Measurements from ENCODE around the gene ANKRD9. TPM values are rescaled to one million over a fixed set of nuclear protein-coding genes. Genes with fewer than 3 reads are reported as not detected.
A peak's percentile ranks its signal among the peaks of the same experiment; 100 is the strongest.

Gene ANKRD9
- total and polyA plus RNA-seq, 2 of the 13 experiments (the other 11 are each of a cell fraction or from before 2014, with no cell fraction given), result 10.0 to 15.0 TPM

DNA sequence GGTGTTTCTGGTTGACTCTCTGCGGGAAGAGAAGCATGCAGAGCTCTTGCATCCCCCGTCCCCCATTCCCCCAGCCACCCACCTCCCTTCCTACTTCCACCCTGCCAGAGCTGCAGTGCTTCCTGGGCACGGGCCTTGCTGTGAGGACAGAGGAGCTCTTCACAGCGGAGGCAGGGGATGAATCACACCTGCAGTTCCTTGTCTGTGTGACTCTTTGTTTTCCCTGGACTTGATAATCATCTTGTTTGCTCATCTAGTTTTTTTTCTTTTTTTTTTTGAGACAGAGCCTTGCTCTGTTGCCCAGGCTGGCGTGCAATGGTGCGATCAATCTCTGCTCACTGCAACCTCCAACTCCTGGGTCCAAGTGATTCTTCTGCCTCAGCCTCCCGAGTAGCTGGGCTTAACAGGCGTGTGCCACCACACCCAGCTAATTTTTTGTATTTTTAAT is 27.8 kb downstream of the ANKRD9 start (continued):
- TF ChIP-seq SRY (CRISPR knock-in tag; IDR thresholded peaks at IDR 0.05) (no peak), ZNF274 (CRISPR knock-in tag; IDR thresholded peaks at IDR 0.05) (no peak), RXRB (CRISPR knock-in tag; IDR thresholded peaks at IDR 0.05; ENCODE audit: borderline replicate concordance) (peak; percentile 35; the same call in 1 of the 2 replicates), FLYWCH1 (CRISPR knock-in tag; IDR thresholded peaks at IDR 0.05) (no peak), FOXA3 (CRISPR knock-in tag; IDR thresholded peaks at IDR 0.05) (peak; percentile 68), ZNF12 (CRISPR knock-in tag; IDR thresholded peaks at IDR 0.05) (no peak), HCFC1 (IDR thresholded peaks at IDR 0.05; ENCODE audit: low read depth, low read length) (no peak), PHF5A (CRISPR knock-in tag; IDR thresholded peaks at IDR 0.05; ENCODE audit: low read depth, unreplicated experiment) (no peak), CREM (IDR thresholded peaks at IDR 0.05) (no peak), CREM (CRISPR knock-in tag; IDR thresholded peaks at IDR 0.05) (no peak), NR2C2 (CRISPR knock-in tag; IDR thresholded peaks at IDR 0.05; ENCODE audit: borderline replicate concordance) (0 out of 2 replicates have a peak, but pooled peaks have one; percentile 26), ZNF34 (CRISPR knock-in tag; IDR thresholded peaks at IDR 0.05; ENCODE audit: borderline replicate concordance) (no peak), ETV6 (CRISPR knock-in tag; conservative IDR thresholded peaks at IDR 0.05) (no peak), ZNF891 (CRISPR knock-in tag; IDR thresholded peaks at IDR 0.05) (no peak), SOX6 (IDR thresholded peaks at IDR 0.05) (no peak), SOX6 (CRISPR knock-in tag; IDR thresholded peaks at IDR 0.05) (peak; percentile 83), CBFB (CRISPR knock-in tag; IDR thresholded peaks at IDR 0.05) (no peak), ZNF367 (CRISPR knock-in tag; IDR thresholded peaks at IDR 0.05; ENCODE audit: borderline replicate concordance) (no peak), U2AF1 (optimal IDR thresholded peaks at IDR 0.05; ENCODE audit: low read depth, low read length) (no peak)
- TF ChIP-seq, protein P1, sequence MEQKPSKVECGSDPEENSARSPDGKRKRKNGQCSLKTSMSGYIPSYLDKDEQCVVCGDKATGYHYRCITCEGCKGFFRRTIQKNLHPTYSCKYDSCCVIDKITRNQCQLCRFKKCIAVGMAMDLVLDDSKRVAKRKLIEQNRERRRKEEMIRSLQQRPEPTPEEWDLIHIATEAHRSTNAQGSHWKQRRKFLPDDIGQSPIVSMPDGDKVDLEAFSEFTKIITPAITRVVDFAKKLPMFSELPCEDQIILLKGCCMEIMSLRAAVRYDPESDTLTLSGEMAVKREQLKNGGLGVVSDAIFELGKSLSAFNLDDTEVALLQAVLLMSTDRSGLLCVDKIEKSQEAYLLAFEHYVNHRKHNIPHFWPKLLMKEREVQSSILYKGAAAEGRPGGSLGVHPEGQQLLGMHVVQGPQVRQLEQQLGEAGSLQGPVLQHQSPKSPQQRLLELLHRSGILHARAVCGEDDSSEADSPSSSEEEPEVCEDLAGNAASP (CRISPR knock-in tag; IDR thresholded peaks at IDR 0.05; ENCODE audit: borderline replicate concordance), result no peak
- TF ChIP-seq, protein P2, sequence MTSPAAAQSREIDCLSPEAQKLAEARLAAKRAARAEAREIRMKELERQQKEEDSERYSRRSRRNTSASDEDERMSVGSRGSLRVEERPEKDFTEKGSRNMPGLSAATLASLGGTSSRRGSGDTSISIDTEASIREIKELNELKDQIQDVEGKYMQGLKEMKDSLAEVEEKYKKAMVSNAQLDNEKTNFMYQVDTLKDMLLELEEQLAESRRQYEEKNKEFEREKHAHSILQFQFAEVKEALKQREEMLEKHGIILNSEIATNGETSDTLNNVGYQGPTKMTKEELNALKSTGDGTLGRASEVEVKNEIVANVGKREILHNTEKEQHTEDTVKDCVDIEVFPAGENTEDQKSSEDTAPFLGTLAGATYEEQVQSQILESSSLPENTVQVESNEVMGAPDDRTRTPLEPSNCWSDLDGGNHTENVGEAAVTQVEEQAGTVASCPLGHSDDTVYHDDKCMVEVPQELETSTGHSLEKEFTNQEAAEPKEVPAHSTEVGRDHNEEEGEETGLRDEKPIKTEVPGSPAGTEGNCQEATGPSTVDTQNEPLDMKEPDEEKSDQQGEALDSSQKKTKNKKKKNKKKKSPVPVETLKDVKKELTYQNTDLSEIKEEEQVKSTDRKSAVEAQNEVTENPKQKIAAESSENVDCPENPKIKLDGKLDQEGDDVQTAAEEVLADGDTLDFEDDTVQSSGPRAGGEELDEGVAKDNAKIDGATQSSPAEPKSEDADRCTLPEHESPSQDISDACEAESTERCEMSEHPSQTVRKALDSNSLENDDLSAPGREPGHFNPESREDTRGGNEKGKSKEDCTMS (CRISPR knock-in tag; conservative IDR thresholded peaks at IDR 0.05), result no peak
- TF ChIP-seq, protein P3, sequence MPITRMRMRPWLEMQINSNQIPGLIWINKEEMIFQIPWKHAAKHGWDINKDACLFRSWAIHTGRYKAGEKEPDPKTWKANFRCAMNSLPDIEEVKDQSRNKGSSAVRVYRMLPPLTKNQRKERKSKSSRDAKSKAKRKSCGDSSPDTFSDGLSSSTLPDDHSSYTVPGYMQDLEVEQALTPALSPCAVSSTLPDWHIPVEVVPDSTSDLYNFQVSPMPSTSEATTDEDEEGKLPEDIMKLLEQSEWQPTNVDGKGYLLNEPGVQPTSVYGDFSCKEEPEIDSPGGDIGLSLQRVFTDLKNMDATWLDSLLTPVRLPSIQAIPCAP (CRISPR knock-in tag; IDR thresholded peaks at IDR 0.05; ENCODE audit: low read depth), result no peak
- TF ChIP-seq, protein P4, sequence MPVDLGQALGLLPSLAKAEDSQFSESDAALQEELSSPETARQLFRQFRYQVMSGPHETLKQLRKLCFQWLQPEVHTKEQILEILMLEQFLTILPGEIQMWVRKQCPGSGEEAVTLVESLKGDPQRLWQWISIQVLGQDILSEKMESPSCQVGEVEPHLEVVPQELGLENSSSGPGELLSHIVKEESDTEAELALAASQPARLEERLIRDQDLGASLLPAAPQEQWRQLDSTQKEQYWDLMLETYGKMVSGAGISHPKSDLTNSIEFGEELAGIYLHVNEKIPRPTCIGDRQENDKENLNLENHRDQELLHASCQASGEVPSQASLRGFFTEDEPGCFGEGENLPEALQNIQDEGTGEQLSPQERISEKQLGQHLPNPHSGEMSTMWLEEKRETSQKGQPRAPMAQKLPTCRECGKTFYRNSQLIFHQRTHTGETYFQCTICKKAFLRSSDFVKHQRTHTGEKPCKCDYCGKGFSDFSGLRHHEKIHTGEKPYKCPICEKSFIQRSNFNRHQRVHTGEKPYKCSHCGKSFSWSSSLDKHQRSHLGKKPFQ (CRISPR knock-in tag; IDR thresholded peaks at IDR 0.05; ENCODE audit: insufficient replicate concordance), result peak; percentile 78
- TF ChIP-seq, protein P5, sequence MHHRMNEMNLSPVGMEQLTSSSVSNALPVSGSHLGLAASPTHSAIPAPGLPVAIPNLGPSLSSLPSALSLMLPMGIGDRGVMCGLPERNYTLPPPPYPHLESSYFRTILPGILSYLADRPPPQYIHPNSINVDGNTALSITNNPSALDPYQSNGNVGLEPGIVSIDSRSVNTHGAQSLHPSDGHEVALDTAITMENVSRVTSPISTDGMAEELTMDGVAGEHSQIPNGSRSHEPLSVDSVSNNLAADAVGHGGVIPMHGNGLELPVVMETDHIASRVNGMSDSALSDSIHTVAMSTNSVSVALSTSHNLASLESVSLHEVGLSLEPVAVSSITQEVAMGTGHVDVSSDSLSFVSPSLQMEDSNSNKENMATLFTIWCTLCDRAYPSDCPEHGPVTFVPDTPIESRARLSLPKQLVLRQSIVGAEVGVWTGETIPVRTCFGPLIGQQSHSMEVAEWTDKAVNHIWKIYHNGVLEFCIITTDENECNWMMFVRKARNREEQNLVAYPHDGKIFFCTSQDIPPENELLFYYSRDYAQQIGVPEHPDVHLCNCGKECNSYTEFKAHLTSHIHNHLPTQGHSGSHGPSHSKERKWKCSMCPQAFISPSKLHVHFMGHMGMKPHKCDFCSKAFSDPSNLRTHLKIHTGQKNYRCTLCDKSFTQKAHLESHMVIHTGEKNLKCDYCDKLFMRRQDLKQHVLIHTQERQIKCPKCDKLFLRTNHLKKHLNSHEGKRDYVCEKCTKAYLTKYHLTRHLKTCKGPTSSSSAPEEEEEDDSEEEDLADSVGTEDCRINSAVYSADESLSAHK (CRISPR knock-in tag; IDR thresholded peaks at IDR 0.05; ENCODE audit: borderline replicate concordance), result no peak
